ENCODE measurements around the gene CNTNAP2. TPM values are rescaled to one million over a fixed set of nuclear protein-coding genes. Genes with fewer than 3 reads are reported as not detected.

The CNTNAP2 gene
- total RNA-seq, 1 donor from 2014 or later = 0.59 TPM

- Histone ChIP-seq H3K36me3 (no peaks in the 10 kb centered on the region), H3K4me1 (no peaks in the 10 kb centered on the region), H3K27ac (no peak overlapping the region), H3K4me3 (no peak overlapping the region), H3K27me3 (ENCODE audit: low read depth) (no peaks in the 10 kb centered on the region), H3K9me3 (no peaks in the 10 kb centered on the region)
- ATAC-seq (no peak), DNase-seq (no peak)
- TF ChIP-seq, protein P1, sequence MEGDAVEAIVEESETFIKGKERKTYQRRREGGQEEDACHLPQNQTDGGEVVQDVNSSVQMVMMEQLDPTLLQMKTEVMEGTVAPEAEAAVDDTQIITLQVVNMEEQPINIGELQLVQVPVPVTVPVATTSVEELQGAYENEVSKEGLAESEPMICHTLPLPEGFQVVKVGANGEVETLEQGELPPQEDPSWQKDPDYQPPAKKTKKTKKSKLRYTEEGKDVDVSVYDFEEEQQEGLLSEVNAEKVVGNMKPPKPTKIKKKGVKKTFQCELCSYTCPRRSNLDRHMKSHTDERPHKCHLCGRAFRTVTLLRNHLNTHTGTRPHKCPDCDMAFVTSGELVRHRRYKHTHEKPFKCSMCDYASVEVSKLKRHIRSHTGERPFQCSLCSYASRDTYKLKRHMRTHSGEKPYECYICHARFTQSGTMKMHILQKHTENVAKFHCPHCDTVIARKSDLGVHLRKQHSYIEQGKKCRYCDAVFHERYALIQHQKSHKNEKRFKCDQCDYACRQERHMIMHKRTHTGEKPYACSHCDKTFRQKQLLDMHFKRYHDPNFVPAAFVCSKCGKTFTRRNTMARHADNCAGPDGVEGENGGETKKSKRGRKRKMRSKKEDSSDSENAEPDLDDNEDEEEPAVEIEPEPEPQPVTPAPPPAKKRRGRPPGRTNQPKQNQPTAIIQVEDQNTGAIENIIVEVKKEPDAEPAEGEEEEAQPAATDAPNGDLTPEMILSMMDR (IDR thresholded peaks at IDR 0.05) = no peak
- intact Hi-C loops (cut with DNase I) = no loop called here
Observed at GRCh38 chr7:147535701-147536111, 1419.1 kb downstream of the CNTNAP2 start.

DNA sequence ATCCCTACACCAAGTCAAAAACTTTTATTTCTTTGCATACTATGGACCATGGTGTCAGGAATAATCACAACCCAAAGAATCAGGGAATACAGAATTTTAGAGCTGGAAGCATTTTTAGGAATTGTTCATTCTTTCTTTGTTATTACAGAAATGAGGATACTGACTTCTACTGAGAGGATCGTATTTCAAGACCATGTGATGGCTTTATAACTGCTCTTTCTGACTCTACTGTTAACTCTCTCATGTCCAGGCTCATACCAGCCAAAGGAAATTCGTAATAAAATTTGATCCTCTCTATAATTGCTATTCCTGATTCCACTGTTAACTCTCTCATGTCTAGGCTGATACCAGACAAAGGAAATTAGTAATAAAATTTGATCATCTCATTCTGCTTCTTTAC is 1423.1 kb downstream of the CNTNAP2 start:
- H3K27ac ChIP-seq = no peak overlapping the region
- TF ChIP-seq, protein P1 (IDR thresholded peaks at IDR 0.05) = no peak
- intact Hi-C loops (cut with DNase I) = no loop called here
- H3K4me1 ChIP-seq = no peaks in the 10 kb centered on the region
- DNase-seq = no peak
- no peaks in the 10 kb centered on the region for H3K36me3 ChIP-seq
- ATAC-seq = no peak
- no peak overlapping the region for H3K4me3 ChIP-seq
- no peaks in the 10 kb centered on the region for H3K27me3 ChIP-seq (ENCODE audit: low read depth)
- H3K9me3 ChIP-seq = no peaks in the 10 kb centered on the region

GRCh38 chr7:147540743-147541142 is 1424.1 kb downstream of the CNTNAP2 start:
- Histone ChIP-seq H3K27me3 (ENCODE audit: low read depth) (no peaks in the 10 kb centered on the region), H3K4me3 (no peak overlapping the region), H3K27ac (no peak overlapping the region), H3K9me3 (no peaks in the 10 kb centered on the region), H3K36me3 (no peaks in the 10 kb centered on the region), H3K4me1 (no peaks in the 10 kb centered on the region)
- no peak for ATAC-seq
- TF ChIP-seq, protein P1 (IDR thresholded peaks at IDR 0.05) = no peak
- no peak for DNase-seq
- intact Hi-C loops (cut with DNase I) = no loop called here

DNA sequence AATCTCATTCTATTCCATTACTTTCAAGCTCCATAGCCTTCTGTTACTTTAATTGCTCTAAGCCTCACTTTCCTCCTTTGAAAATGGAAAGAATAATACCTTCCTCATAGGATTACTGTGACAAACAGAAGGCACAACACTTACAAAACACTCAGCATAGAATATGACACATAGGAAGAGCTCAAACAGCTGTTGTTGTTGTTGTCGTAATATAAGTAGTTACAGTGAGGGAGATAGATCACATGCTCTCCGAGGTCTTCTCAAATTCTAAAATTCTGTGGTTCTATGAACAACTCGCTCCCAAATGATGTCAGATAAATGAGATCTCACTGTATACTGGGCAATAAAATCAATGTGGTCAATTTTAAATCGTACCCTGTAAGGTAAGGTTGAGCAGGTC is 1424.7 kb downstream of the CNTNAP2 start:
- no peaks in the 10 kb centered on the region for H3K4me1 ChIP-seq
- H3K27ac ChIP-seq = no peak overlapping the region
- no peaks in the 10 kb centered on the region for H3K9me3 ChIP-seq
- H3K4me3 ChIP-seq = no peak overlapping the region
- no peaks in the 10 kb centered on the region for H3K27me3 ChIP-seq (ENCODE audit: low read depth)
- H3K36me3 ChIP-seq = no peaks in the 10 kb centered on the region
- DNase-seq (no peak), ATAC-seq (no peak)
- intact Hi-C loops (cut with DNase I) = no loop called here
- TF ChIP-seq, protein P1 (IDR thresholded peaks at IDR 0.05) = no peak

DNA sequence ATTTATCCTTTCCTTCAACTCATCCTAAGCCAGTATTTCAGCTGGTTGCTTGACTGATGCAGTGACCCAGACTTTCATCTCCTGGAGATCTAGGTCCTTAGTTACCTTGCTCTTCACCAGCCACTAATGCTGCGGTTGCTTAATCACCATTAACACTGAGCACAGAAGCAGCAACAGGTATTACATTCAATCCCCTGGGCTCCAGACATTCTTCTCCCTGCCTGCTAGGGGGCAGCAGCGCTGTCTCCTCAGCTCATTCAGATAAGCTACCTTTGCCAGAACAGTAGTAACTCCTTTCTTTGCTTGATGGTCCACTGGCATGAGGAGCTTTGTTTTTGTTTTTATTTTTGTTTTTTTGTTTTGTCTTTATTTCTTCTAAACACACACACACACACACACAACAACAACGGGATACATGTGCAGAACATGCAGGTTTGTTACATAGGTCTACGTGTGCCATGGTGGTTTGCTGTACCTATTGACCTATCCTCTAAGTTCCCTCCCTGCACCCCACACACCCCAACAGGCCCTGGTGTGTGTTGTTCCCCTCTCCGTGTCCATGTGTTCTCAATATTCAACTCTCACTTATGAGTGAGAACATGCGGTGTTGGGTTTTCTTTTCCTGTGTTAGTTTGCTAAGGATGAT is 1430.8 kb downstream of the CNTNAP2 start:
- ATAC-seq (peak; percentile 53 to 59), DNase-seq (no peak)
- intact Hi-C loops (cut with DNase I) = no loop called here
- Histone ChIP-seq H3K4me3 (no peak overlapping the region), H3K36me3 (no peaks in the 10 kb centered on the region), H3K9me3 (no peaks in the 10 kb centered on the region), H3K4me1 (no peaks in the 10 kb centered on the region), H3K27ac (no peak overlapping the region), H3K27me3 (ENCODE audit: low read depth) (no peaks in the 10 kb centered on the region)
- TF ChIP-seq, protein P1 (IDR thresholded peaks at IDR 0.05) = peak; percentile 40

Data from lower lobe of right lung (tissue), 2 donors.